ENCODE results near the gene NEMF.
"Not testable (repeated sequence)": the region's sequence is repeated elsewhere in the genome, so short reads cannot be mapped to it uniquely, and the experiment has no call there.

The NEMF gene

DNA sequence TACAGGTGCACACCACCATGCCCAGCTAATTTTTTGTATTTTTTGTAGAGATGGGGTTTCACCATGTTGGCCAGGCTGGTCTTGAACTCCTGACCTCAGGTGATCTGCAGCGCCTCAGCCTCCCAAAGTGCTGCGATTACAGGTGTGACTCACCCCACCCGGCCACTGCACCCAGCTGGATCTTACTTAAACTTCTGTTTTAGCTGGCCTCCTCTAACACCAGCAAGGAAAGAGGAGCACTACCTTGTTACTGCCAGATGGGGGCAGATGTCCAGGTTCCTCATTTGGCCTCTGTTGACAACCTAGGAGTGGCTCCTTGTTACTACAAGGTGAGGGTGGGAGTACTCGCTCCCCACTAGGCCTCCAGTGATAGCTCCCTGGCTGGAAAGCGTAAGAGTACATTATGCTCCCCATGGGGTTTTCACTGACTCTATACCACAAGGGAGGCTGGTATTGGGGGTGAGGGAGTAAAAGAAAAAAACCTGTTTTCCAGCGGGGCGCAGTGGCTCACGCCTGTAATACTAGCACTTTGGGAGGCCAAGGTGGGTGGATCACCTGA lies 27.1 kb upstream of the NEMF start:
- no peak for DNase-seq (ENCODE audit: low spot score)

DNA sequence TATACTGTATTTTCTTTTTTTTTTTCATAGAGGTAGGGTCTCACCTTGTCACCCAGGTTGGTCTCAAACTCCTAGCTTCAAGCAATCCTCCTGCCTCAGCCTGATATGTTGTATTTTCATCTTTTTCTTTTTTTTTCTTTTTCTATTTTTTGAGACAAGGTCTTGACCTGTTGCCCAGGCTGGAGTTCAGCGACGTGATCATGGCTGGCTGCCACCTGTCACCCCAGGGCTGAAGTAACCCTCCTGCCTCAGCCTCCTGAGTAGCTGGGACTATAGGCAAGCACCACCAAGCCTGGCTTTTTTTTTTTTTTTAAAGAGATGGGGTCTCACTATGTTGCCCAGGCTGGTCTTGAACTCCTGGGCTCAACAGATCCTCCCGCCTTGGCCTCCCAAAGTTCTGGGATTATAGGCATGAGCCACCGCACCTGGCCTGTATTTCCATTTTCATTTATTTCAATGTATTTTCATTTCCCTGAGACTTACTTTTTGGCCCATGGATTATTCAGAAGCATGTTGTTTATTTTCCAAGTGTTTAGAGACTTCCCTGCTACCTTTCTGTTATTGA lies 24.1 kb upstream of the NEMF start:
- no peak for DNase-seq (ENCODE audit: low spot score)

DNA sequence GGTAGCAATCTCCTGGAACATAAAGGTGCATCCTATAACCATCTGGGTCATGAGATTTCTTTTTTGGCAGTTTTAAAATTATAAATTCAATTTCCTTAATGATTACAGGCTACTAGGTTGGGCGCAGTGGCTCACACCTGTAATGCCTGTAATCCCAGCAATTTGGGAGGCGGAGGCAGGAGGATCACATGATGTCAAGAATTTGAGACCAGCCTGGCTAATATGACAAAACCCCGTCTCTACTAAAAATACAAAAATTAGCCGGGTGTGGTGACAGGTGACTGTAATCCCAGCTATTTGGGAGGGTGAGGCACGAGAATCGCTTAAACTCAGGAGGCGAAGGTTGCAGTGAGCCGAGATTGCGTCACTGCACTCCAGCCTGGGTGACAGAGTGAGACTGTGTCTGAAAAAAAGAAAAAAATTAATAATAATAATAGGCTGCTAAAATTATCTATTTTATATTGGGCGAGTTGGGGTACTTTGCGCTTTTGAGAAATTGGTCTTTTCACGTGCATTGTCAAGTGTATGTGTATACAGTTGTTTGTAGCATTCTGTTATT lies 23.1 kb upstream of the NEMF start:
- no peak for DNase-seq (ENCODE audit: low spot score)

DNA sequence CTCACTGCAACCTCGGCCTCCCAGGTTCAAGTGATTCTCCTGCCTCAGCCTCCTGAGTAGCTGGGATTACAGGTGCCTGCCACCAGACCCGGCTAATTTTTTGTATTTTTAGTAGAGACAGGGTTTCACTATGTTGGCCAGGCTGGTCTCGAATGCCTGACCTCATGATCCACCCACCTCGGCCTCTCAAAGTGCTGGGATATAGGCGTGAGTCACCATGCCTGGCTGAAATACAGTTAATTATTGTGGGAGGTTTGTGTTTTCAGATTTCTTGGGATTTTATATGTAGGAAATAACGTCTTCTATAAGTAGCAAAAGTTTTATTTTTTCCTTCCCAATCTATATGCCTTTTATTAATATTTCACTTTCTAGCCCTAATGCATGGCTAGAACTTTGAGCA lies 21.0 kb upstream of the NEMF start:
- not testable (repeated sequence) for DNase-seq (ENCODE audit: low spot score)

DNA sequence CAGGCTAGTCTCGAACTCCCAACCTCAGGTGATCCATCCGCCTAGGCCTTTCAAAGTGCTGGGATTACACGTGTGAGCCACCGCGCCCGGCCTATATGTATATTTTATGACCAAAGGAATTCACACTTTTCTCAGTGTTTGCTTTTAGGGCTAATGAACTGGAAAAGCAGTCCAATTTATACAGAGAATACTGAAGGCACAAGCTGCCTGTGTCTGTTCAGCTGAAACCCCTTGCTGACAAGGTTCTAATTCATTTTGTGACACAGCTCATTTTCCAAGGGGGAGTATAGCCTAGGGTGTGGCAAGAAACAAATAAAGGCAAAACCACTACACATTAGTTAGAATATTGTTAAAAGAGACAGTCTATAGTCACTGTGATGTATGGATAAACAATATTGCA lies 18.3 kb upstream of the NEMF start:
- DNase-seq (ENCODE audit: low spot score) = no peak

DNA sequence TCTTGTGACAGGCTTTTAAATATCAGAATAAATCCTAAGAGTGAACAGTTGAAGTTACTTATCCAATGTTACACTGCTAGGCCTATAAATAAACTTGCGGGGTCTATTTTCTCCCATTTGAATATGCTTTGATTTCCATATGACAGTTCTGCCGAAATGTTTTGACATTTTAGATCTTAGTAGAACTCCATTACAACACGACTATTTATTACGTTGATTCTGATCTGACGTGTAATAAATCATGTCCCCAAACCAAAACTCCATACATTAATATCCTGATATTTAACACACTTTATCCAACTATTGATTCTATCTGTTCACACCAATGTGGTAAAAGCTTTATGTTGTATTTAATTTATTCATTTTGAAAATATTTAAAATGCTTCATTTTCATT lies 16.1 kb upstream of the NEMF start:
- DNase-seq (ENCODE audit: low spot score) = no peak

DNA sequence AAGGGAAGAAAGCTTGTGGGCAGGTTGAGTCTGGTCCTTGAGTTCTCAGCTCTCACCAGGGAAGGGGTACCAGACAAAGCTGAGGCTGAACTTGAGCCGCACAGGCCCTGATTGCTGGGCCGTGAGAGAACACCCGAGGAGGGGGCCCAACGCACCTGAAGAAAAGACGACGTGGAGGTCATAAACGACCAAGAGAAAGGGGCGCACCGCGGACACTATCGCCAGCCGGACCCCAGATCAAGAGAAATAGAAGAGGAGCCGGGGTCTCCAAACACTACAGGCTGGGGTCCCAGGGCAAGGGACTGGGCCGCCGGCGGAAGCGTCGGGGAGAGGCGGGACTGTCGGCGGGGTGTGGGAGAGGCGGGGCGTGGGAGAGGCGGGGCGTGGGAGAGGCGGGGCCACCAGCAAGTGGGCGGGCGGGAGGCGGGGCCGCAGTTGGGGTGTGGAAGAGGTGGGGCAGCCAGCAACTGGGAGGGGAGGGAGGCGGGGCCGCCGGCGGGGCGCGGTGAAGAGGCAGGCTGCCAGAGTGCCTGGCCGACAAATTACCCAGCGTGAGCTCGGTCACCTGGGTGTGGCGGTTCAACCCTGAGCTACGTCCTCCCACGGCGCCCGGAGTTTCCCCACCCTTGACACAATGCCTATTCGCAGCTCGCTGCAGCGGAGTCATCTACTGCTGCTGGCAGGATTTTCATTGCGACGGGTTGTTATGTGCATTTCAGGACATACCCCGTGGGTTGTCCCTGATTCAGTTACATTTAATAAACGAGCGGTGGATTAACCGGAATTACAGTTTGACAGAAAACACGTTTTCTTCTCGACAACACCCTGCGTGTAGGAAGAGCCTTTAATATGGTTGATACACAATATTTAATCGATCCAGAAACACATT lies 15.5 kb upstream of the NEMF start:
- peak; percentile 88 for DNase-seq (ENCODE audit: low spot score)

DNA sequence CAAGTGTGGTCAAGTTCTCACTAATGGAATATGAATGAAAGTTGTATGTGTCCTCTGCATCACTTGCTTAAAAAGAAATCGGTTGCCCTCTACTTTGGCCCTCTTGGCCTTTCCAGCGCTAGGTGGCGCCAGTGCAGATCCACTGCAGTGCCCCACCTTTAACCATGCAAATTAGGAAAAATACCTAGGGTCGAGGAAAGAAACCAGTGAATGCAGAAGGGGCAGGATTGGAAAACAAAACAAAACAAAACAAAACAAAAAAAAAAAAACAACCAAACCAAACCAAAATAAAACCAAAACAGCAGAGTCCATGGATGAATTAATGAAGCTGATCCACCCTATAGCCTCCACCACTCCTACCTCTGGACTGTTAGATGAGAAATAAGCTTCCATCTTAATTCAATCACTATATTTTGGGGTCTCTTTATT lies 12.9 kb upstream of the NEMF start:
- DNase-seq (ENCODE audit: low spot score) = peak; percentile 47

DNA sequence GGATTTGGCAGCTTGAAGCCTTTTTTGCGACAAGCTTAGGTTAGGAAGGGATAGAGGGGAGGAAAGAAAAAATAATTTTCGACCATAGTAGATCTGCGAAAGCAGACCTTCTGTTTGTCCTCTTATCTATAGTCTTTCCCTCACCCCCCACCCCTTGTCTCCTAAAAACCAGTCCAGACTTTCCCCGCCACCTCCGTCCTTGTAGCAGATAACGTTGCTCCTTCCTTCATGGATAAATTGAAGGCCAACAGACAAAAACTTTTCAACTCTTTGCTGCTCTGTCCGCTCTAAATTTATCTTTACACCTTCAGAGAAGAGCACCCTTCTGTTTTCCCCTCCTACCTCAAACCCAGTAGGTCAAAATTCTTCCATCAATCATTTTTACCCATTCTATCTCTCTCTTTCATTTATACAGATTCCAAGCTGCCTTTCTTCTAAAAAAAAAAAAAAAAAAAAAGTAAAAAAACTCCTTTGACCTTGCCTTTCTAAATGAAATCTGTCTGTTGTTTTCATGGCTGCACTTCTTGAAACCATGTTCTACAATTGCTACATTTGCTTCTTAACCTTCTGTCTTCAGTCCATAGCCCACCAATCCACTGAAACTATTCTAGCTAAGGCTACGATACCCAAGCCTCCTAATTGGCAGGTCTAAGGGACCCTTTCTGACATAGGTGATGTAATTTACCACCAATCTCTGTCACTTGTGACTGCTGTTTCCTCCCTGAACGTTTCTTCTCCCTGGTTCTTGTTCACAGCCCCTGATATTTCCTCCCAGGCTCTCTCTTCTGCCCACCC lies 11.1 kb upstream of the NEMF start:
- no peak for DNase-seq (ENCODE audit: low spot score)

DNA sequence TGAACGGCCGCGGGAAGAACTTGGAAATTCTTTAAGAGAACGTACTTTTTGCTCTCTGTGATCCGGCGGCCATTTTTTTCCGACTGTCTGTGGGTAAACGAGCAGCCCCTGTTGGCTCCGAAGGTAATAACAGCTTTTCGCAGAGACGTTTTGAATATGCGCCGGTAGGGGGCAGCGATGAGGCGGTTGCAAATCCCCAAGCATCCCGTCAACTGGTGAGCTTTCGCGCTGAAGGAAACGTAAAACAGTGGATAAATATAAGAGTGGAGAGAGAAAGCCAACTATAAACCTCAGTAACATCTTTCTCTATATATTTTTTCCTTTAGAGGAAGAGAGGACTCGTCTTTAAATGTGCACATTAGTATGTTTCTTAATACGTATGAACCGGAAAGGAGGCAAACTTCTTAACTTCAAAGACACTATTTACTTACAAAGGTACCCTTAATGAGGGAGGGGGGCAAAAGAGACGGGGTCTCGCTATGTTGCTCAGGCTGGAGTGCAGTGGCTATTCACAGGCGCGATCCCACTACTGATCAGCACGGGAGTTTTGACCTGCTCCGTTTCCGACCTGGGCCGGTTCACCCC lies 9.6 kb upstream of the NEMF start:
- DNase-seq (ENCODE audit: low spot score) = peak; percentile 62

DNA sequence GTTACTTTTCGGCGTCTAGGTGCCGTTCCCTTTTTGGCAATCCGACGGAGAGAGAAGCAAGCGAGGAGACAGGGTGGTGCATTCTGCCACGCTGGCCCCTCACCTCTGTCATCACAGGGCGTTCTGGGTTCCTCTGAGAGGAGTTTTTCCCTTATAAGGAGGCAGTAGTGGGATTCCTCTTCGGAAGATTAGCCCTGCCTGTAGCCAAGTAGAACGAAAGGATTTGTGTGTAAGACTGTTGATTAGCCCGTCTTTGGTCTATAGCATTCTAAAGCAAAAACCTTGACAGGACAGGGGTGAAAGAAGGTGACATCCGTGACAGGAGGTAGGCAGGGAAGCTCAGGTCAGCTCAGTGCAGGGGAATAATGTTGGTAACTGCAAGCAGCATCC lies 9.1 kb upstream of the NEMF start:
- DNase-seq (ENCODE audit: low spot score) = peak; percentile 64

DNA sequence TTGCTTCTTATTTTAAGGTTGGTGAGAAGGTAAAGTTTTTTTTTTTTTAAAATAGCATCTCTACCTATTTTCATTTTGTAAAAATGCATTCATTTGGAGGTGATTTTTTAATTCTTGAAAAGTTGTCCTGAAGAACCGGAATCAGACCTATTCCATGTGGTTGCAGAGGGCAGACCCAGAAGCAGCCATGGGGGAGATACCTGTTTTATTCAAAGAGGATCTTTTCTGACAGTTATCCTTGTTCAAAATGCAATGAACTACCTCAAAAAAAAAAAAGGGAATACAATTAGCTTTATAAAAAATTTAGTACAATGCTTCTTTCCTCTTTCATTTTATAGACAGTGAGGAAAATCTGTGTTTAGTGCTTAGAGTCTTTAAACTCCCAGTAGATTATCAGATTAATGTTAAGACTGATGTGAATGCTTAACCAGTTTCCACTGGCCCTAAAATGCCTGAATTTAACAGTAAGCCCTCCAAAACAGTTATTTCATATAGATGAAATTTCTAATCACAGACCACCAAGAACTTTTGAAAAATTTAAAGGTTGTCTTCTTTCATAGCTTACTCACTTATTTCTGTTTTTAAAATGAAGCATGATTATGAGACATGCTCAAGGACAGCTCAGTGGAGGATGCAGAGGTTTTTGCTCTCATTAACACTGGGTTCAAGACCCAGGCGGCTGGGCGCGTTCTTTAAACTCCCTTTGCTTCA lies 8.6 kb upstream of the NEMF start:
- DNase-seq (ENCODE audit: low spot score) = no peak

DNA sequence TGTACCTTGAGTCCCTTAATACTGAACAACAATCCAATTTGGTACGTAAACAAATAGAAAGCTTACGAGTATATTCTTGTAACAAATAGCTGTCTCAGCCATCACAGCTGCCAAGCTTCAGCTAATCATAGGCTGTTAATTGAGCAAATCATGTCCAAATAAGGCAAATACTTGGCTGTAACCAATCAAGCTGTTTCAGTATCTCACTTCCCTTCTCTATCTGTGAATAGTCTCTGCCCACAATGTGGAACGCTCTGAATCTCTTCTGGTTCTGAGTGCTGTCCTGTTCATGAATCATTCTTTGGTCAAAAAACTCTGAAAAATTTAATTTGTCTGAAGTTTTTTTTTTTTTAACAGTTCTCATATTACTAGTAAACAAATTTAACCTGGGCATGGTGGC lies 5.8 kb upstream of the NEMF start:
- no peak for DNase-seq (ENCODE audit: low spot score)

DNA sequence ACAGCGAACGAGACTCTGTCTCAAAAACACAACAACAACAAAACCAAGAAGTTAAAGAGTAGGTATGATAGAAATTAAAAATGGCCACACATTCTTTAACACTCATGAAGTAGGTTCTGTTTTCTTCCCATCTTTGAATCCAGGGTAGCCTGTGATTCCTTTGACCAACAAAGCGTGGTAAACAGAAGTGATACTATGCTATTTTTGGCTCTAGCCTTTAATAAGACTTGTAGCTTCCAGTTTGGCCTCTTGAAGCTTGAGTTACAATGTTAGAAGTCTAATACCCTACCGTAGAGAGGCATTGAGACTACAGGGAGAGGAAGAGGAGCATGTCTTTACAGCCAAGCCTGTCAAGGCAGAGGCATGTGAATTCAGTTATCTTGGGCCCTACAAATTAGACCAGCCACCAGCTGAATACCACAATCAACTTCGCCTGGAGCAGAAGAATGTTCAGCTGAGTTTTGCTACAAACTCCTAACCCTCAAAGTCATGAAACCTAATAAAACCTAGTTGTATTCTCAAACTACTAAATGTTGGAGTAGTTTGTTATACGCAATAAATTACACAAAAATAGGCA lies 4.9 kb upstream of the NEMF start:
- DNase-seq (ENCODE audit: low spot score) = no peak

DNA sequence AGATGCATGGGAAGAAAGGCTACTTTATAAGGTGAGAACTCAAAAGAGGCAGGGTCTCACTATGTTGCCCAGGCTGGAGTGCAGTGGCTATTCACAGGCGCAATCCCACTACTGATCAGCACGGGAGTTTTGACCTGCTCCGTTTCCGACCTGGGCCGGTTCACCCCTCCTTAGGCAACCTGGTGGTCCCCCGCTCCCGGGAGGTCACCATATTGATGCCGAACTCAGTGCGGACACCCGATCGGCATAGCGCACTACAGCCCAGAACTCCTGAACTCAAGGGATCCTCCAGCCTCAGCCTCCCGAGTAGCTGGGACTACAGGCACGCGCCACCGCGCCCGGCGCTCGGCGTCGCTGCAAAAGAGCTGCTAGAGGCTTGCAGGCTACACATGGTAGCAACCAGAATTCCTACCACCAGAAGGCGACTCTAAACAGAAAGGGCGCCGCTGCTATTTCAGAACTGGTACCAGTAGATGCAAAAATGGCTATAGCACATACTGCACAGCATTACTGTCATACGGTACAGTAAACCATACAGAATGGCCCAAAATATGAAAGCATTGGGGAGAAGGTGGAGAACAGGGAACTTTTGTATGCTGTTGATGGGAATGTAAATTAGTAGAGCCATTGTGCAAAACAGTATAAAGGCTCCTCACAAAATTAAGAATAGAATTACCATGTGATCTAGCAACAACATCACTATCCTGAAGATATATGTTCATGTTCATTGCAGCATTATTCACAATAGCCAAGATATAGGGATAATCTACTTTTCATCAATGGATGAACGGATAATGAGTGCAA lies 1.2 kb upstream of the NEMF start:
- peak; percentile 68 for DNase-seq (ENCODE audit: low spot score)

DNA sequence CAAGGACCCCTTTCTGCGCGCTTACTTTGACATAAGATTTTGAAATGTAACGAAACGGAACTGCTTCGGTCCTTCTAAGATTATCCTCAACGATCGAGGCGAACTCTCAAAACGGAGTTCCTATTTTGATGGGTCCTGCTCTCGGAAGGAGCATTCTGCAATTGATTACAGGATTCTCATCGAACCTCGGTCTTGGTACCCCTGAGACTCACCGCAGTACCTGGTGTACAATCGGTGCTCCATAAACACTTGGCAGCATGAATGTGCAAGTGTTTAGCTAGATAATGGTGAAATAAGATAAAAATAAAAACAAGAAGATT lies 530 bp upstream of the NEMF start:
- DNase-seq (ENCODE audit: low spot score) = no peak

DNA sequence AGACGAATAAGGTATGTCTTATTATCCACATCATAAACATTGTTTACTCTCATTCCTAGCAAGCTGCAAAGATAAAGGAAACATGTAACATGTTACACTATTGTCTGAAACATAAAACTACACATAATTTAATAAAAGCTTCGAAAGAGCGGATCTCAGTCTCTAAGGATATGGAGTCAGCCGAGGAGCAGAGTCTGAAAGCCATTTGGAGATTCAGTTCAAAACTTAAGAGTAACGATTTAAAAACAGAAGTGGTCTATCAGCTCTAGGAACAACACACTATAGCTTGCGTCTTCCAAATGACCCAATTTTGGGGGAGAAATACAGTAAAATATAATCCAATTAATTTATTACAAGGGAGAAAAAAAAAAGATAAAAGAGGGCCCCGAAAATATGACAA lies 775 bp downstream of the NEMF start:
- no peak for DNase-seq (ENCODE audit: low spot score)

DNA sequence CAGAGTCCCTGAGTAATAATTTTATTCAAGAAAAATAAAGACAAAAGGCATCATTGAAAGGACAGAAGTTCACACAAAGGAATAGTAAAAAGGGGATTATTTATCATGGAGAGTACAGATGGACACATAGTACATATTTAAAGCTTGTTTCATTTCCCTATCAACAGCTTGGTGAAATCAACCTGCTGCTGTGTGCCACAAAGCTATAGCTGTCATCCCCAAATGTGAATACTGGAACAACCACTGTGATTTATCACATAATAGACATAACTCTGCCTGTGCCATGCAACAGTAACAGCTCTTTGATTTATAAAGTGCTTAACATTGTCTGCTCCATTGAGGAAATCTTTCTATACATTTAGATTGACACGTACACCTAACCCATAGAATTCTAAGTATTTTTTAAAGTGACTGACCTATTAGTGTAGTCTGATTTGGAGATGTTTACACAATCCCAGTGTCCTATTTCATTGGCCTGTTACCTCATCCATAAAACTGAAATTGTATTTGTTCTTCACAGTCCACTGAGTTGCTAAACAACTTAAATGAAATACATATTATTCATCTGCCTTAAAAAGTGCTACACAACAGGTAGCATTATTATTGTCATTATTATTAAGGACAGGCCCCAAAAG lies 3.3 kb downstream of the NEMF start:
- DNase-seq (ENCODE audit: low spot score) = no peak

DNA sequence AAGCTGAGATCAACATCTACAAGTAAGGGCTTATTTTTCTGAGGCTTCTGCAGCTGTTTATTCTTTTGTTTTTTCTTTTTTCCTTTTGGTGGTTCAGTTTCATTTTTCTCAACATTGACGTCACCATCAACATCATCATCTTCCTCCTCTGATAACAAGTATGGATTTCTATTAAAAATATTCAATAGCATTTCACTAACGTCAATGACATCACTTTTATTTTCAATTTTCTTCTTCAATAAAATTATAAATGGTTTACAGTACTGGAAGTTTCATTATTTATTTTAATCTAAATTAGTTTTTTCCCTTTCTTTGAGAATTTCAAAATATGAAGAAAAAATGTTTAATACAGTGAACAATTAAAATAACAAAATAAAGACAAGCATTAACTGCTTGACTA lies 23.9 kb downstream of the NEMF start:
- no peak for DNase-seq (ENCODE audit: low spot score)

DNA sequence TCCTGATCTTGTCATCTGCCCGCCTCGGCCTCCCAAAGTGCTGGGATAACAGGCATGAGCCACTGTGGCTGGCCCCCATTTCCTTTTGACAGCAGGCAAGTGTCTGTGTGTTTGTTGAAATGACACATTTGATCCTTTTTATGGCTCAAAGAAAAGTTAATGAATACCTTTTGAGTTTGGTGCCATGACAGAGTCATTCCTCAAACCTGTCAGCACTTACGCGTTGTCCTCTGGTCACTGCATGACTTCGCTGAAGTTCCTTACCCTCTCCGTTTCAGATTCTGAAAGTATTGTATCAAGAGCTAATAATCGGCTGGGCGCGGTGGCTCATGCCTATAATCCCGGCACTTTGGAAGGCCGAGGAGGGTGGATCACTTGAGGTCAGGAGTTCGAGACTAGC lies 32.4 kb downstream of the NEMF start:
- no peak for DNase-seq (ENCODE audit: low spot score)
